ENCODE data around the gene LAMA4.
"Not testable (repeated sequence)": the region's sequence is repeated elsewhere in the genome, so short reads cannot be mapped to it uniquely, and the experiment has no call there.

LAMA4 gene

DNA sequence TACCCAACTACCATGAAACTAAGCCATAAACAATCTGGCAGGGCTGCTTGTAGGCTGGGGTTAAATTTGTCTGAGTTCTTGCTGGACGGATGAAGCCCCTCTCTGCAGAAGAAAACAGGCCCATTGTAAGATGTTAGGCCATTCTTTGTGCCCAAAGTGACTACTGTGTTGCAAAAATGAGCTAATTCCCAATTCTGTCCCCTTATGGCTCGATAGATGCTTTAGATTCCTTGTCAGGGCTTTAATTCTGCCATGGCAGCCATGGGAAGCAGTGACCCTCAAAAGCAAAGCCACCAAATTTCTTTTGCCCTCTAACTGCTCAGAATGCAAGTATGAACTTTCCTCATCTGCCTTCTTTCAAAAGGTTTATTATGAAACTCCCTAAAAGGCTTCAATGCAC lies 45.2 kb downstream of the LAMA4 start:
- no peak for DNase-seq

DNA sequence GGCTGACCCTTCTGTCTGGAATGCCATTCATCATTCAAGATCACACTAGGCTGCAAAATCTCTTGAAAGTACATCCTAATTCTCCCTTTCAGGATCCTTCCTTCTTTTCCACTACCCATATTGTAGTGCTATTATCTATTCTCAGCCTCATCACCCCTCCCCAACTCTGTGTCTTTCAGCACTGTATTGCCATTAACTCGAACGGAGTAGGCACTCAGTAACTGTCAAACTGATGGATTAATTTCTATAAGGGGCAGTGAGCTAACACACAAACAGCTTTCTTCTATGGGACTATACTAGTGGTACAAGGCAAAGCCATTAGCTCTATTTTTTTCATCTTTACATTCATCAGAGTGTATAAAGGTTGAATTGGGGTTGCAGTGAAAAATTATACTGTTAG lies 46.6 kb downstream of the LAMA4 start:
- DNase-seq: no peak

DNA sequence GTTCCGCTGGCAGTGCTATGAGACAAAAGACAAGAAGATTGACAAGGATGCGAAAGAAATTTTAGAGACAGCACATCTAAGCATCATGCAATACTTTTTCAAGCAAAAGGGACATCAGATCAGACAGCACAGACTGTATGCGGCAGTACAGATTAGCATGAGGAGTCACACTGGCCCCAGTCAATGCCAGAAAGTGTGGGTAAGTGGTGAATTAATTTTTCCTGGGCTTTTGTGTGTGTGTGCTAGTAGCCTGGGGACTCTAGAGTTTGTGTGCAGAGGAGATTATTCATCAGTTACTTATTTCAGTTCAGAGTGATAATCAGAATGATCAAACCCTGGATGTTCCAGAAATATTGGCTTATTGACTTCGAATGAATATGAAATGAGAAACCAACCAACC lies 47.2 kb downstream of the LAMA4 start:
- DNase-seq: no peak

DNA sequence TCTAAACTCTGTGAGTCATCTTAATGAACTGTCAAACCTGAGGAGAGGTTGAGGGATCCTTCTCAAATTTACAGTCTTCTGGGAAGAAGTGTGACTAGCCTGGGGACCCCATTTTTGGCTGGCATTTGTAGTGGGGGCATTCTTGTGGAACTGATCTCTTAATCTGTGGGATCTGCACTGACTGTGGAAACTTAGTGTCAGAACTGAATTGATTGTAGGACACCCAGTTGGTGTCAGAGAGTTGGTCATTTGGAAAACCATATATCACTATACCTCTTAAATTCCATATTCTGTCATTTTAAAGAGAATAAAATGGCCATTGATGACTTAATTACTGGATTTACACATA lies 48.3 kb downstream of the LAMA4 start:
- DNase-seq: no peak

DNA sequence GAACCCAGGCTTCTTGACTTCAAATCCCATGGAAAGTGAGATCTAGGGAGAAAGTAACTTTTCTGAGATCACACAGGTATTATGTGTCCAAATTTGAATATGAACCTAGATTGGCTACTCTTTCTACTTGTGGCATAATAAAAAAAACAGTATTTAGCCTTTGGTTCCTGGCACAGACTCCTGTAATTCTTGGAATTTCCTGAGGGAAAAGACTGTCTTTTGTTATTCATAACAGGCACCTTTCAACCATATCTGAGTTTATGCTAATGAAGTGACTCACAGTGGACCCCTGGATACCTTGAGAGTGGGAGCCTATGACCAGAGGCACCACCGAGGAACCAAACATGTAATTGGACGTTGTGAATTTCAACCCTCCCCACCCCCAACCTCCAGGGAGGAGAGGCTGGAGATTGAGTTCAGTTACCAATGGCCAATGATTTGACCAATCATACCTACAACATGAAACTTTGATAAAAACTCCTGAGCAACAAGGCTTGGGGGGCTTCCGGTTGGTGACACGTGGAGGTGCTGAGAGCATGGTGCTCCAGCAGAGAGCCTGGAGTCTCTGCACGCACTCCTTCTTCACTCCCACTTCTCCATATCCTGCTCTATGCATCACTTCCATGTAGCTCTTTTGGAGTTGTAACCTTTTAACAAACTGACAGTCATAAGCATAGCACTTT lies 48.8 kb downstream of the LAMA4 start:
- DNase-seq: no peak

DNA sequence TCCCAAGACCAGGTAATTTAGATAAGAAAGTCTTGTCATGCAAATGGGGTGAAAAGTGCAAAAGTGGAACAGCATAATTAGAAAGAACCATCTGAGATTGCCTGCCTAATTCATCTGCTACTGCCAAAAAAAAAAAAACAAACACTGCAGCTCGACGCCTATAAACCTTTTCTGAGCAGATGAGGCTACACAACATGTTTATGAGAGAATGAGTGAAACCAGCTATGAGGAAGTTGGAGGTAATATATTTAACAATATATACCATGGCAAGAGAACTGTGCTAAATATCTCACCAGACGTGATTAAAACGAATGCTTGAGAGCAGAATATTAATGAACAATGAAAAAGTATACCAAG lies 50.0 kb downstream of the LAMA4 start:
- no peak for DNase-seq

DNA sequence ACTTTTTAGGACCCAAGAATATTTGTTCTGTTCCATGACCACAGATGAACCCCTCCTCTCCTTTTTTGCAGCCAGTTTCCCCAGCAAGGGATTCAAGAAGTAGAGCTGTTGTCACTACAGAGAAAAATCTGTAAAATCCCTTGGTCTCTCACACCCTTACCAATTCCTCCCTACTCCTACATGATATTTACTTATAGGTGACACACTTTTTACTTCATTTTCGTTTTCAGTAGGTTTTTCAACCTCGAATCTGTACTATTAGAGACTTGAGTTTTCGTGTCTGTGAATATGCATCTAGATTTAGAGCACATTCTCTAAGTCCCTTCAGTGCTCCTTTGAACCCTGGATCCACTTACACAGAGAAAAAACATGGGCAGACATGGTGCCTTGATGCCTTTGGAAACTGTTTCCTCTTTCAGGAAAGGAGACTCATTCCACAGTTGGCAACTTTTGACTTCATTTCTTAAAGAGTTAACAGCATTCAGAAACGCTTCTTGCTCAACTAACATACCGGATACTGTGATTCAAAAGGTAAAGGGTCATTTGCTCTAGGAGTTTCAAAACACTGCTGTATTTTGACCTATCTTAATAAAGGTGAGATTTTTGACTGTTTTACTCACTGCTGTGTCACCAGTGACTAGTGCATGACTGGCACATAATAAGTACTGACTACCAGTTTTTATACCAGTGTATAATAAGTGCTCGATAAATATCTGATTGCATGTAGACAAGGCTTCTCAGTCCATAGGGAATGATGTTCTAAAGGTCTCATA lies 50.6 kb downstream of the LAMA4 start:
- DNase-seq: no peak

DNA sequence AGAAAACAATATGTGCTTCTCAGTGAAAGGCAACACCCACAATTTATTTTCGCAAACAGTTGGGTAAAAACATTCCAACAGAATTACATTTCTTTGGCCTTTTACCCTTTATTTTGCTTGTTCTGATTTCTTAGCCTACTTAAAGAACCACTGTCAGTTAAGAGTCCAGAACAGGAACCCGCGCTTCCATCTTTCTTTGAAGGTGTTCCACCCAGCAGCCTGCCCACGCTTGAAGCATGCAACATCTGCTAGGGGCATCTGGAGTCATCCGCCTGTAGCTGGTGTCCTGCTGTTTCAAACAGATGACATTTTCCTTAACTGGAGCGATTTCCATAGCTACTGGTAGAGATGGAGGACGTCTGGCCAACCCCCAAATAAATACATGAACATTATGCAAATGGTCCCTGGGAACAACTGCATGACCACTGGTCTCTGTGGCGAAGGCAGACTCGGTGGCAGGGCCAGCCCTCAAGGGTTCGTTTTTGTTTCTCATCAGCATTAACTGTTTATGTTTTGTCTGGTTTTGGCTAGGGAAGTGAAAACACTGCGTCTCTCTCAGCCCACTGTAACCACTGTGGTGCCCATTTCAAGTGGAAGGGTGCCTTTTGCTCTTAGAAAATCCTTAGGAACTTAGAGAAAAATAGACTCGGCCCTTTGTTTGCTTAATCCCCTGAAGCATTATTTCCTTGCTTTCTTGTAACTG lies 51.6 kb downstream of the LAMA4 start:
- DNase-seq: no peak

DNA sequence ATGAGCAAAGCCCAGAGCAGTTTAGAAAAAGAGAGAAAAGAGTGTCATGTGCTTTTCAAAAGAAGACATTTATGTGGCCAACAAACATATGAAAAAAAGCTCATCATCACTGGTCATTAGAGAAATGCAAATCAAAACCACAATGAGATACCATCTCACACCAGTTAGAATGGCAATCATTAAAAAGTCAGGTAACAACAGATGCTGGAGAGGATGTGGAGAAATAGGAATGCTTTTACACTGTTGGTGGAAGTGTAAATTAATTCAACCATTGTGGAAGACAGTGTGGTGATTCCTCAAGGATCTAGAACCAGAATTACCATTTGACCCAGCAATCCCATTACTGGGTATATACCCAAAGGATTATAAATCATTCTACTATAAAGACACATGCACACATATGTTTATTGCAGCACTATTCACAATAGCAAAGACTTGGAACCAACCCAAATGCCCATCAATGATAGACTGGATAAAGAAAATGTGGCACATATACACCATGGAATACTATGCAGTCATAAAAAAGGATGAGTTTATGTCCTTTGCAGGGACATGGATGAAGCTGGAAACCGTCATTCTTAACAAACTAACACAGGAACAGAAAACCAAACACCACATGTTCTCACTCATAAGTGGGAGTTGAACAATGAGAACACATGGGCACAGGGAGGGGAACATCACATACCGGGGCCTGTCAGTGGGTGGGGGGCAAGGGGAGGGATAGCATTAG lies 54.0 kb downstream of the LAMA4 start:
- DNase-seq: not testable (repeated sequence)

DNA sequence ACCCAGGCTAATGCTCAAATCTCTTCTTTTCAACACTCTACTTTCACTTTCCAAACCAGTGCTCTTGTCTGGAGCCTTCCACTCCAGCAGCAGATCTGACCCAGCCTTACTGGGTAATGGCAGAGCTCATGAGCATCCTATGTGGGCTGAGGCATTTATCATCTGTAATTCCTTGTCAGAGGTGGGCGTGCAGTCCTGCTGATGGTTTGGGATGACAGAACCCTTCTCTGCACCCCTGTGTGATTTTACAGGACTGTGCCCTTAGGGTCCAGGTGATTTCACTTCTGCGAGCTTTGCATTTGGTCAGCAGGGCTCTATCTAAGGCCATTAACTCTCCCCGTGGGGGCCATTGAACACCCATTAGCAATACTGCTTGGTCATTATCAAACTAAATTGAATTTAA lies 55.4 kb downstream of the LAMA4 start:
- DNase-seq: no peak

DNA sequence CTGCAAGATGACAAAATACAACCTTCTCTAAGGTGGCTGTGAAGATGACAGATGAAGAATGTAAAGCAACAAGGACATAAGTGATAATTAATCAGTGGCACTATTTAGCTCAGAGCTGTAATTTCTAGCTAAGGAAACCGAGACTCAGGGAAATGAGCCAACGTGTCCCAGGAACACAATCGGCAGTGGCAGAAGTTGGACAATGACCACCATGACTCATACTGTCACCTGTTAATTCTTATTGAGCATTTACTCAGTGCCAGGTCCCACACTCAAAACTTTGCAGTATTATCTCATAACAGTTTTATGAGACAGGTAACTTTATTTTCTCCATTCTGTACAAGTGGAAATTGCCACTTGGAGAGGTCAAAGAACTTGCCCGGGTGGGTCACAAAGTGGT lies 55.8 kb downstream of the LAMA4 start:
- DNase-seq: no peak

DNA sequence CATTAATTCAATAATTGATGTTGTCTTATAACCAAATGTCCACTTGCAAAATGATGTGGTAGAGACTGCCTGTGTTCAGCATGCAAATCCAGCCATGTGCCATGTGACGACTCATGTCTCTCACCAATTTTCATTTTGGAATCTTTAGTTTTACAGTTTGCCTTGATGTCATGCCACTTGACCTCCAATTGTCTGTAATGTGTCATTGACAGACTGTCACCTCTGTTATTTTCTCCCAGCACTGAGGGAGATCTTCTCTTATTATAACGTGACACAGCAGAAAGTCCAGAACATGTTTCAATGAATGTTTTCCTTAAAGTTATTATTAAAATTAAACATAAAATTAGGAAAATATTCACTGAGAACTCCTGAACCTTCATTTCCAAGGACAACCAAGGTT lies 56.7 kb downstream of the LAMA4 start:
- DNase-seq: no peak

DNA sequence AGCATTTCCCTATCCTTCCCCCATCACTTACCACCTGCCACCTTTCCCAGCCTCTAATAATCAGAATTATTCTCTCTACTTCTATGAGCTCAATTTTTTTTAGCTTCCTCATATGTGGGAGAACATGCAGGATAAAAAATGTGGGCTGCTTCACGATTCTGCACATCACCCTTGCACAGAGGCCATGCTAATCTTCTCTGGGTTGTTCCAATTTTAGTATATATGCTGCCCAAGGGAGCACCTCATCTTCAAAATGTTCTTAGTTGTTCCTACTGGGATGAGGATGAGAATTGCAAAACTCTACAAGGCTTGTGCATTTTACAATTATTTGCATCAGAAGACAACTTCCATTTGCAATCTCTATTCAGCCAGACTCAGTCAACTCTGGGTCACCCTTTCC lies 58.1 kb downstream of the LAMA4 start:
- no peak for DNase-seq

DNA sequence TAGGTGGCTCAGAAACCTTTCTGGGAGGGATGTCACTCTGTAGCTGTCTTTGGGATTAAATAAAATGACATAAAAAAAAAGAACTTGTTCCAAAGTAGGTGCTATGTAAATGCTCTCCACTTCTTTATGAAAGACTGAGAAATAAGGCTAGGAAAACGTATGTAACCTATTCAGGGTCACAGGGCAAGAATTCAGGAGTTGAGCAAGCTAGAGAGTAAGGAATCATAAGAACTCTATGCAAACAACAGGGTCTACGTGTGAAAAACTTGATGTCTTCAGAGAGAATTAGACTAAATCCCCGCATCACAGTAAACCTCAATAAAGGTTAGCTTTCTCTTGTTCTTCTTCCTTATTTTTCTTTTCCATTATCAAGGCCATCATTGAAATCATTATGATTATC lies 59.2 kb downstream of the LAMA4 start:
- no peak for DNase-seq

DNA sequence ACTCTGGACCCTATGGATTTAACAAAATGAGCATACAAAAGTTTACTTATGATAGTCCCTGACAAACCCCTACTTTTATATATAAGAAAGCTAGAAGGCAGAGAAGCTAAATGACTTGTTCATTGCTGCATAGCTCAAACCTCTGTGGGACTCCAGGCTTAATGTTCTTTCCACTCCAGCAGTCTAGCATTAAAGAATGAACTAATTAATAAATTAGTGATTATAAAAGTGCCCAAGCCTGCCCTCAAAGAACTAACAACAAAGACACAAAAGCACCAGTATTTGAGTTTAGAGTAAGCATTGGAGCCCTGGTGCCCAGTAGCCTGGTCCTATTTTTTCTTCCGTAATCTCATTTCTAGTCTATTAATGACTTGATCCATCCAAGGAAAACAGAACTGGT lies 59.9 kb downstream of the LAMA4 start:
- no peak for DNase-seq

DNA sequence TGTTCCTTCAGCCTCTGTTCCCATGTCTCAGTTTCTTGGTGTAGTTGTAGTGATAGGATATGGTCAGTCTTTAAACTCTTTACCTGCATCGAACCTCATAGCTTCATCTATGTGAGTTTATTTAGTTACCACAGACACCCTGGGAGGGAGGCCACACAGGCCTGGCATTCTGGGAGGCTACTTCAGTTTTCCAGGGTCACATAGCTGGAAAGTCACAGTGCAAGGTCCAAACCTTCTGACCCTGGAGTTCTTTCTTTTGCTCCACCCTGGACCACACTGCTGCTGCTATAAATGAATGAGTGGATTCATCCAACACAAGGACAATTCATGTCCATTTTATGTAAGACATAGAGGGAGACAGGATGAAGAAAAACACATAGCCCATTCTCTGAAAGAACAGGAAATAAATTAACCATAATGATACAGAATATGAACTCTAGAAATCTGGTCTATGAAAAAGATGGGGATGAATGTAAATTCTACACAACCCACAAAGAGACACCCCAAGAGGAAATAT lies 60.8 kb downstream of the LAMA4 start:
- DNase-seq: no peak

DNA sequence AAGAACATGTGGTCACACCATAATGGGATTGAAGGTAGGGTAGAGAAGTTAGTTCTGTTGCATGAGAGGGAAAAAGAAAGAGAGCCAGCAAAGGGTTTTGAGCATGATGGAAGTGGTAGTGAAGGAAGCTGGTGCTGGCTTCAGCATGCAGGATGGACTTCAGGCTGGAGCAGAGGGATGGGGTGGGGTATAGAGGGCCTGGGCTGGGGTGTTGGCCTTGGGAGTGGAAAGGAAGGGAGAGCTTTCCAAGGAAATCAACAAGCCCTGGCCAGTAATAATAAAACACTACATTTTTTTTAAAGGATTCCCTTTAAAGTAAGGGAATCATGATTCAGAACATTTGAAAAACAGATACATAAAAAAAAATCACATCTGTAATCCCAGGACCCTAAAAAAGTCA lies 61.2 kb downstream of the LAMA4 start:
- no peak for DNase-seq

DNA sequence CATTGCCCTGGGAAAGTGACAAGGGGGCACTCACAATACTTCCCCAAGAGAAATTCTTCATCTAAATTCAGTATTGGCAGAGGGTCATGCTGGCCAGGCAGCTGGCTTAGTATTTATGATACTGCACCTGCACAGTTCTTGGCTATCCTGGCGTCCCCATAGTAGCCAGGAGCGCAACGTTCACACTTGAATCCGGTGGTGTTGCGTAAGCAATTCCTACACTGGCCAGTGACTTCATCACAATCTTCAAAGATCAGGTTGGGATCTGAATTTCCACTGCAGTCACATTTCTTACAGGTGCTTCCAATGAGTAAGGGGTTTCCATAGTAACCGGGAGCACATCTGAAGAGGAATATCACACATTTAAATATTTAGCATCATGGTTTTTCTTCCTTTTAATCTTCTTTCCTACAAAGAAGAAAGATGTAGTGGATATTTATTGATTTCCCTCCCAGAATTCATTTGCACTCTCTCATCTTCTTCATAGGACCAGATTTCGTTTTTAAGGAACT lies 62.8 kb downstream of the LAMA4 start:
- no peak for DNase-seq

DNA sequence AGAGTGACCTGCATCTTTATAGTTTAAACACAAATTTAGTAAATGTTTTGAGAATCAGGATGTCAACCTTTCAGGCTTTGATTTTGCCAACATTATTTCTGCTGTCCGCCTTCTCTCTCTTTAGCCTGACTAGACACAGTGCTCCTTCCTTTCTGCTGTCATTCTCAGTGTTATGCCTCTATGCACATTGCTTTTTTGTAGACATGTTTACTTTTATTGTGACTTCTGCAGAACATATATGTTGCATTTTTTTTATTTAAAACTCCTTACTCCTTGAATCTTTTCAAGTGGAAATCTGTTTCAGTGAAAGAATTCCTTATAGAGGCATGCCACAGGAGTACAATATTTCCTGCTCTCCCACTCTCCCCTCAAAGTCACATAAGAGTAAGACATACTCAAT lies 64.2 kb downstream of the LAMA4 start:
- no peak for DNase-seq

DNA sequence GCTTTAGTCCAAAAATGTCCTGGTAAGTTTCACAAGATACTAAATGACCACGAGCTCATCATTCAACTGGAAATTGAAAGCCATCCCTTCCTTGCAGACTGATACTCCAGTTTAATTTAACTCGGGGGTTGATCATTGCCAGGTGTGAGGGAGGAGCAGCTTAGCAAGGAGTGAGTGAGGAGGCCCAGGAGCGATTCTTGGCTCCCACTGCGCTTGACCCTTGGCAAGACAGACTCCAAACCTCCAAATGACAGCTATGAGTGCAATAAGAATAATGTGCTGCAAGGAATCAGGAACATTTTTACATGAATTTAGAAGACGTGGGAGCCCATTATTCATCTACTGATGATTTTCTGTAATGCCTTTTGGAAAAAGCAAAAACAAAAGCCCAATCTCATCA lies 64.9 kb downstream of the LAMA4 start:
- no peak for DNase-seq

DNA sequence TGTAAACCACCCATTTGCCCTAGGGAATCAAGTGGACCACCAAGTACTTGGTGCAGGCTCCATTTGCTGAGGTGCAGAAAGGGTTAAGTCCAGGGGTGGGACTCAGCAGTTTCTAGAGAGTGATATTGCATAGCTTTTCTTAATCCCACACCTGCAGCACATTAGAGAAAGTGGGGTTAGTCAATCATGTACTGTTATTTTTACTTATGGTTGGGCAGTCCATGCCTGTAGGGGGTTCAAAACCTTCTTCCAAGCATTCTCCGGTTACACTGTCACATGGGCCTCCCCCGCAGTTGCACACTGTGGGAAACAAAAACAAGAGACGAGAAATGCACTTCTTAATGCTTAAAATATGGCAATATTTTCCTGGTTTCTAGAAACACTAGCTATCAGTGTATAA lies 65.5 kb downstream of the LAMA4 start:
- no peak for DNase-seq

DNA sequence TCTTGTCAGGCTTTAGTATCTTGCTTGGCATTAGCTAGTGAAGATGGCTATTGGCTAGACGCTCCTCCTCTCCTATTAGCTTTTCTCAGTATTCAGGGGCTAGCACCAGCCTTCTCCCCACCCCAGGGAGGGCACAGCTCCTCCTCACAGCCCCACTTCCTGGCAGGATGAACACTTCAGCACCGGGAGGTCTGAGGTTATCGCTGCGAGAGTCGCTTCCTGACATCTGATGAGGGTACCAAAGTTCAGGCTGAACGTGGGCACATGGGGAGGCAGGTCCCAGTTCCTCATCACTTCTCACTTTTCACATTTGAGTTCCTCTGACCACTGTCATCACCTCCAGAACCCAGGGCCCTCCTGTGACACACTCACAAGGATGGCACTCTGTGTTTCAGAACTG lies 66.6 kb downstream of the LAMA4 start:
- DNase-seq: no peak

DNA sequence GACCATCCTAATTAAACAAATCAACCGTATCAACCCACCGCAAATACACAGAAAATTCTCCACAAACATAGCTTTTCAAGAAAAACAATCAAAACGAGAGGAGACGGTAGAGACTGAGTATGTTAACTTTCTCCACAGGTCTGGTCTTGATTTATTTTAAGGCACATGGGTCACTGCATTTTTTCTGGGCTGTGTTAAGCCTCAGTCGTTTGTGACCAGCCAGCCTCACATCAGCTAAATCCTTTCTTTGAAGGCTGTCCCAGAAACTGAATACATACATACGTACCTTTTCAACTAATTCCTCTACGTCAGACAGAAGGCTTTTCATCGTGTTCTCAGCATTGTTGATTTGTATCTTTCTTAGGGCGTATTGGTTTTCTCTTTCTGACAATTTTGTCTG lies 69.4 kb downstream of the LAMA4 start:
- DNase-seq: no peak

Measured in NCI-H1417 treated with DMSO at 0.1 percent for 48 hours (cell line).